LoVo (cell line): ENCODE measurements around the gene ZNF283.
"Not testable (repeated sequence)": the region's sequence is repeated elsewhere in the genome, so short reads cannot be mapped to it uniquely, and the experiment has no call there.

Experiments
- DNase-seq: peaks from one replicate; pipeline ENCODE4 v3.0.0-alpha.2; 2016; ENCODE audit warnings: low spot score

The ZNF283 gene

DNA sequence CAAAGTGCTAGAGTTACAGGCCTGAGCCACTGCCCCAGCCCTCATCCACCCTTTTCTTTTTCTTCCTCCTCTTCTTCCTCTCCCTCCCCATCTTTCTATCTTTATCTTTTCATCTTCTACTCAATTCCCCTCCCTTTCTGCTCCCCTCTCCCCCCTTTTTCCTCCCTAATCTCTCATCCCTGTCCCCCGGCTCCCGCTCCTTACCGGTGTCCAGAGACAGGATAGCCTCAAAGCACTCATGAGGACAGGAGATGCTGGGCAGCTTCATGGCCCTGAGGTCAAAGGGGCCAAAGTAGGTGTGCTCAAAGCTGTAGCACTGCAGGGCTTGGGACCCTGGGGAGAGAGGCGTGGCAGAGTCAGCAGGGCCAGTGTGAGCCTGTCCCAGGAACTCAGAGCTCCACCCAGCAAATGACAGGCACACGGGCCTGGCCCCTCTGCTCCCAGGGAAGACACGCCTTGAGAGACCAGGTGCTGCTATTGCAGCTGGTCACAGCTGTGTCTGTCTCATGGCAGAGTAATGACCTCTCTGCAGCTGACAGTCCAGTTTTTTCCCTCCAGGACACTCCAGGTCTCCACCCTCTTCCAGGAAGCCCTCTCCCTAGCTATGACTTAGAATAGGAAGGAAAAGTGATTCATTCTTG, 27.5 kb upstream of the ZNF283 start:
- DNase-seq, result peak; percentile 30

DNA sequence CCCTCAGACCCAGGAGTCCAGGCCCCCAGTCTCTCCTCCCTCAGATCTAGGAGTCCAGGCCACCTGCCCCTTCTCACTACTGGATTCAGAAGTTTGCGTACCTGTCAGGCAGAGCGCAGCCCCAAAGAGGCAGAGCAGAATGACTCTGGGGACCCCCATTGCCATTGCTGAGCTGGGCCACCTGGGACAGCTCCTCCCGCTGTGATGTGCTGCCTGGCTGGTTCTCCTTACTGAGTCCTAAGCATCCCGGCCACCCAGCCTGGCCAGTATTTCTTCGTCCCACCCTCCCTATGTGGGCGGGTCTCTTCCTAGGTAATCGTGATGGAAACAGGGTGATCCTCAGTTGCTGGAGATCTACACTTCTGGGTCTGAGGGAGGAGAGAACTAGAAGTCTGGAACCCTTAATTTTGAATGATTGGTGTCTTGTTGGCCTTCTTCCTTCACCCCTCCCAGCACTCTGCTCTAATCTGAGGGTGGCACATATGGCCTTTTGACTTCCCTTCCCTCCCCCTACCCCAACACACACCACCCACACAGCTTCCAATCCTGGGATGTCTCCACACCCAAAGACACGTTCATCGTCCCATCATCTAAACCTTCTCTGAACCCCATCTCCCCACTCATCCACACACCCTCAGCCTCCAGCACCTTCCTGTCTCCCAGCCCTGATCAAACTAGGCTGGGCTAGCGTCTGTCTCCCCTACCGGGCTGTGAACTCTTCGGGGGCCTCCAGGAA, 24.7 kb upstream of the ZNF283 start, which contains the start of gene LYPD5:
LYPD5 (minus strand) TSS at position 232 of the 736 bp plus-strand sequence; CDS start at position 165, 67 bp downstream.
- DNase-seq, result no peak

DNA sequence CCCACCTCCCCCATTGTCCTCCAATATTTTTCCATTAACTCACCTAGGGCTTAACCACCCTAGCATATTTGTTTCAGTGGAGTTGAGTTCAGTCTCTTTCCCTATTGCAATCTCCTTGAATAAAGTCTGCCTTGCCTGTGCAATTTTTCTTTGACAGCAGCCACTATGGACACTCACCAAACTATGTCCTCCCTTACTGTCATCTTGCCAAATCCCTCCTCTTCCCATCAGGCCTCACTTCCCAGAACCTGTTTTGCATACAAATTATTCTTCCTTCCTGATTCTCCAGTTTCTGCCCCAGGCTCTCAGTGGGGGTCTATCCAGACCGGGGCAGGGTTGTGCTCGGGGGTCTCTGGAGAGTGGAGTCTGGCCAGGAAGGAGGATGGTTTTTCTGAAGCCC, 22.7 kb upstream of the ZNF283 start:
- DNase-seq, result no peak

DNA sequence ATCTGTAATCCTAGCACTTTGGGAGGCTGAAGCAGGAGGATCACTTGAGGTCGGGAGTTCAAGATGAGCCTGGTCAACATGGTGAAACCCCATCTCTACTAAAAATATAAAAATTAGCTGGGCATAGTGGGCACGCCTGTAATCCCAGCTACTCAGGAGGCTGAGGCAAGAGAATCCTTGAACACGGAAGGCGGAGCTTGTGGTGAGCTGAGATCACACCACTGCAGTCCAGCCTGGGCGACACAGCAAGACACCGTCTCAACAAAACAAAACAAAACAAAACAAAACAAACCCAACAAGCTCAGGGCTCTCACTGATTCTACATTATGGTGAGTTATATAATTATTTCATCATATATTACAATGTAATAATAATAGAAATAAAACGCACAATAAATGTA, 20.7 kb upstream of the ZNF283 start:
- DNase-seq, result not testable (repeated sequence)

DNA sequence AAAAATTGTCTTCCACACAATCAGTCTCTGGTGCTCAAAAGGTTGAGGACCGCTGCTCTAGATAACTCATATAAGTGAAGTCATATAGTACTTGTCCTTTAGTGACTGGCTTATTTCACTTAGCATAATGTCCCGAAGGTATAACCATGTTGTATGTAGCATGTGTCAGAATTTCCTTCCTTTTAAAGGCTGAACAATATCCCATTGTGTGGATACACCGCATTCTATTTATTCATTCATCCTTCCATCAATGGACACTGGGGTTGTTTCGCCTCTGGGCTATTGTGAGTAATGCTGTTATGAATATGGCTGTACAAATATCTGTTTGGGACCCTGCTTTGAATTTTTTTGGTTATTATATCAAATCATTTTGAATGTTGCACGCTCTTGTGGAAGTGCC, 20.3 kb upstream of the ZNF283 start:
- no peak for DNase-seq

DNA sequence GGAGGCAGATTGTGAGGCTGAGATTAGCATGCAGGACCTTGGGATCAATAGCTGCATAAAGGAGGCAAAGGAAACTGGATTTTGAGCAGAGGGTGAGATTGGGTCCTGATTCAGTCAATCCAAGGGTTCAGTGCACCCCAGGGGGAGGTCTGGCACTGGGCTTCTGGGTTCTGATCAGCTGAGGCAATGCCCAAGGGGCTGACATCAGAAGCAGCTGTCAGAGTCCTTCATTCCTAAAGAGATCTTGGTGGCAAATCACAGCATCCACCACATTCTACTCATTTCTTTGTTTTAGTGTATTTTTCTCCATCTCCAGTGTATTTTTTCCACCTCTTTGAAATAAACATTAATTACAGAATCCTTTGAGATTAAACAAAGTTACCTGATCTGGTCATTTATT, 19.5 kb upstream of the ZNF283 start:
- DNase-seq, result no peak

DNA sequence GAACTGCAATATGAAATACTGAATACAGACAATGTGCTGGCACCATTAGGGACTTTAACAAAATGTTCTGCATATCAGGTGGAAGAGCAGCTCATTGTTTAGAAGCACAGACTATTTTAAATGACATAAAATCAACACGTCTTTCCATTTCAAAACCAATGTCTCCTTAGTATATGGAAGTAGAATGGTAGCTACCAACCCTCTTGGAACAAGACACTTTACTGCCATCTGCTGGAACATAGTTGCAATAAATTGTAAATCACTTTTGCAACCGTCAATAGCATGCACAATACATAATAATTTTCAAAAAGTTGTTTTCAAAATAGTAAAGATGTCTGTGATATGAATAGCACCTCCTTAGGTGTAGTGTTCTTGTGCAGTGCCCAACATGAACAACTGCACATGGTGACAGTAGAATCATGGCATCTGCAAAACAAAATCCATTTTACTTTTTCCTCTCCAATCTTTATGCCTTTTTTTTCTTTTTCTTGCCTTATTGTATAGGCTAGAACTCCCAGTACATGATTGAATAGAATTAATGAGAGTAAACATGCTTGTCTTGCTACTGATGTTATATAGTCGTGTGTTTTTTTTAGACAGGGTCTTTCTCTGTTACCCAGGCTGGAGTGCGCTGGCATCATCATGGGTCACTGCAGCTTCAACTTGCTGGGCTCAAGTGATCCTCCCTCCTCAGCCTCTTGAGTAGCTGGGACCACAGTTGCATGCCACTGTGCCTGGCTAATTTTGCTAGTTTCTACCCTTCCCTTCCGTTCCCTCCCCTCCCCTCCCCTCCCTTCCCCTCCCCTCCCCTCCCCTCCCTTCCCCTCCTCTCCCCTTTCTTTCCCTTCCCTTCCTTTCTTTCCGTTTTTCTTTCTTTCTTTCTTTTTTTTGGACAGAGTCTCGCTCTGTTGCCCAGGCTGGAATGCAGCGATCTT, 17.1 kb upstream of the ZNF283 start:
- DNase-seq, result peak; percentile 61

DNA sequence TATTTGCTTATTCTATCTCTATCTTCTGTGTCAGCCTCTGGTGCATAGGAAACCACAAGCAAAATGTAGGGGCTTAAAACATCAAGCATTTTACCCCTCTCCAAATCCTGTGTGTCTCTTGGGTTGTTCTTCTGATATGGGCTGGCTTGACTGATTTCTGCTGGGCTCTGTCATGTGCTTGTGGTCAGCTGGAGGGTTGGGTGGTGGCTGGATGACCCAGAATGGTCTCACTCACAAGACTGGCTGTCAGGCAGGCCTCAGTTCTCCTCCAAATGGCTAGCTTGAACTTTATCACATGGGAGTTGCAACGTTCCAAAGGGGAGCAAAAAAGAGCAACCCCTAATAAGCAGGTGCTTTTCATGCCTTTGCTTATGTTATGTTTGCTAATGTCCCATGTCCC, 15.3 kb upstream of the ZNF283 start:
- no peak for DNase-seq

DNA sequence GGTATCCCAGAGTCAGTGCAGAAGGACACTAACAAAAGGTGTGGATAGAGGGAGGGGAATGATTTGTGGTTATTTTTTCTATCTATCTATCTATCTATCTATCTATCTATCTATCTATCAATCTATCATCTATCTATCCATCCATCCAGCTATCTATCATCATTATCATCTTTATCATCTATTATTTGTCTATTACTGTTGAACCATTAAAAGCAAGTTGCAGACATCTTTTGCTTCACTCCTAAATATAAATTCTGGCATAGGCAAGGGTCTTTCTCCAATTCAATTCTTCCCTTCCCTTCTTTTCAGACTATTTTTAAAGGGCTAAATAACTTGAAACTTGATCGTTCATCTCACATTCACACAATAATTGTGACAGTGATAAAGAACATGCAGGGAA, 14.9 kb upstream of the ZNF283 start:
- DNase-seq, result no peak

DNA sequence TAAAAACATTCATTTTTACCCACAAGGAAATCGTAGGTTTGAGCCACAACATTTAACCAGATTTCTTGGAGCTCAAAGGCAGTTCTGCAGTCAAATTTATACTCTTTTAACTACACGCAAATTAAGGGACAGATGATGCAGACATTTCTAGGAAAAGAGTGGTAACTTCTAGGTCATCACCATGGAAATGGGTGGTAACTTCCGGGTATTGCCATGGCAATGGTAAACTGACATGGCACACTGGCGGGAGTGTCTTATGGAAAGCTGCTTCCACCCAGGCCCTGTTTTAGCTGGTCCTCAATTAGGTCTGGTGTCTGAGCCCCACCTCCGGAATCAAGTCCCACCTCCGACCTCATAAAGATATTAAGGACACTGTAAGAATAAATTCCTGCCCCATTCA, 14.4 kb upstream of the ZNF283 start:
- no peak for DNase-seq

DNA sequence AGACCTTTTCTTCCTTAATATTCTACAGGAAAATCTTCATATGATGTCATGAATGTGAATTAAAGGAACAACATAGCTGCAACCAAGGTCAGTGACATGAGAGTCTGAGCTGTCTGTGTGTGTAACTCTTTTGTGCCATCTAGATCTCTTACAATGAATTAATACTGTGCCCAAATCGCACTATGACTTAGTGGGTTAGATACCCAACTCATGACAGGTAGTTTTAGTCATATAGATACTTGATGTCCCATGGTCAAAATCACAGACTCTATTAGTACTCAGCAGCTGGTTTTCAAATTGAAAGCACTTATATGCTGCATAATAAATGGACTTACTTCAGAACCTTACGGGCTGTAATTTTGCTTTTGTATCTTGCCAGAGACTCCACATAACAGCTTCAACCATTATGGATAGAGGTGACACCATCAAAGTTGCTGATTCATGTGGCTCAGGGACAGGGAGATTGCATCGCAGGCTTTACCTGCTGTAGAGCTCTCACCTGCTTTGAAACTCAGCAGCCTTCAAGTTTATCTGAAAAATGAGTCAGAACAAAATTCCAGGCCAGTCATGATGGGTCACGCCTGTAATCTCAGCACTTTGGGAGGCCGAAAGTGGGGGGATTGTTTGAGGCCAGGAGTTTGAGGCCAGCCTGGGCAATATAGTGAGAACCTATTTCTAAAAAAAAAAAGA, 12.3 kb upstream of the ZNF283 start:
- DNase-seq, result no peak

DNA sequence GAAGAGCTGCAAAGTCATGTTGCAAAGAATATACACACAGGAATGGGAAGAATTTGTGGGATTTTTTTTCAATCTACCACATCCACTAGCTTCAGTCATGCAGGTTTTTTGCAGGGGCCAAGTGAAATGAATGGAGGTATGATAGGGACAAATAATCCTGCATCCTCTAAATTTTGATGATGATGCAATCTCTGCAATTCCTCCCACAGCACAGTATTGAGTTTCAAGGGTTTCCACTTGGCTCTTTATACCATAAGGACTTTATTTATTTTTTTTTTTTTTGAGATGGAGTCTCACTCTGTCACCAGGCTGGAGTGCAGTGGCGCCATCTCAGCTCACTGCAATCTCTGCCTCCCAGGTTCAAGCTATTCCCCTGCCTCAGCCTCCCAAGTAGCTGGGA, 9.7 kb upstream of the ZNF283 start:
- not testable (repeated sequence) for DNase-seq

DNA sequence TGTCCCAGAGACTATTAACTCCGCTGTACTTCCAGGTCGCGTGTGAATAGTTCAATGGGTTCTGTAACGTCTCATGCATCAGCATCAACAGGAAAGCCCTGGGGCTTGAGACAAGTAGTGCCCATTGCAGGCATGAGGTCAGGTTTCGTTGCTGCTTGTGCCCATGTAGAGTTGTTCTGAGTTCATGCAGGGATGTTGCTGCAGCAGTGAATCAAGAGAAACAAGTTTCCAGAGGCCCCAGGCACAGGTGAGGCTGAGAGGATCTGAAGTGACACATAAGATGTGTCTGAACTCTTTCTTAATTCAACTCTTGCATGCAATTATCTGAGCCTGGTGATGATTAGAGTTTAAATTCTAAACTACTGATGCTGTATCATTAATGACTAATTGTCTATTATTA, 8.6 kb upstream of the ZNF283 start:
- no peak for DNase-seq

DNA sequence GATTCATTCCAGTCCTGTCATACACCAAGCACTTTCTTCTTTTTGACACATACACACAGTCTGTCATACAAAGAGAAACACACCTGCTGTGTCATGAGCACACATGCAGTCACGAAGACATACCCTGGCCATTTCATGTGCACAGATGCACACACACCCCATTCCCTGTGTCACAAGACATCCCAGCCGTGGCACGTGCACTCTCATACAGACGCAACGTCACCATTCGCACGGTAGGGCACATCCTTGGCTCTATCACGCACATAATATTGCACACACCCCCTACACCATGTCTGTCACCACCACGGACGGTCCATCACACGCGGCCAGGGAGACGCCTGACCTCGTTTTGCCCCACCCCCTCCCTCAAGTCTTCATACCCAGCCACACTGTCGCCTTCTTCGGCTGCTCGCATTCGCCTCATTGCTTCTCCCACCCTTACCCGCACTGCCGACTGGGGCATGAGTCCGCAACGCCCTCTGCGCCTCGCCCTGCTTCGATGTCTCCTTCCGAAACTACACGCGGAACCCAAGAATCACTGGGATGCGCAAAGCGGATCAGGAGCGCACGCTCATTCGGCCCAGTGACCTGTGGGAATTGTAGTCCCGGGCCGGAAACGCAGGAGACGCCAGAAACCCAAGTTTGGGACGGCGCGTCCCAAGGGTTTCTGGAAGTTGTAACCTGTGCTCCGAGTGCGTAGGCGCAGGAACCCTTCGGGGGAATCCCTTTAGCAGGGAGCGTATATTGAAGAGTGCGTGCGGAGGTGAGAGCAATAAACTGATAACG, 6.8 kb upstream of the ZNF283 start:
- DNase-seq, result no peak

DNA sequence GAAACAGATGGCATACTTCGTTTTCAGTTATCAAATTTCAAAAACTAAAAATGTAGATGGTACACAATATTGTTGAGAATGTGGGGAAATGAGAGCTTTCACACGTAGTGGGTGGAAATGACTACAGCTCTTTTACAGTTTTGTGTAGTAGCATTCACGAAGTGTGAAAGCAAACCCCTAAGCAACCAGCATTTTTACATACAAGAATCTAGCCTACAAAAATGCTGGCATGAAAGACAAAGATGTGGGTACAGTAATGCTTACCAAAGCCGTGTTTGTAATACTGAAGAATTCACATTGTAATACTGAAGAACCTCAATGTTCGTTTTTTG, 6.3 kb upstream of the ZNF283 start:
- DNase-seq, result no peak

DNA sequence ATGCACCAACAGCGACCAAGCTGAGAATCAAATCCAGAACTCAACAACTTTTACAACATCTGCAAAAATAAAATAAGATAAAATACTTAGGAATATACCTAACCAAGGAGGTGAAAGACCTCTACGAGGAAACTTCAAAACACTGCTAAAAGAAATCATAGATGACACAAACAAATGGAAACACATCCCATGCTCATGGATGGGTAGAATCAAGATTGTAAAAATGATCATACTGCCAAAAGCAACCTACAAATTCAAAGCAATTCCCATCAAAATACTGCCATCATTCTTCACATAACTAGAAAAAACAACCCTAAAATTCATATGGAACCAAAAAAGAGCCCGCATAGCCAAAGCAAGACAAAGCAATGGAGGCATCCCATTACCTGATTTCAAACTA, 3.3 kb upstream of the ZNF283 start:
- not testable (repeated sequence) for DNase-seq

DNA sequence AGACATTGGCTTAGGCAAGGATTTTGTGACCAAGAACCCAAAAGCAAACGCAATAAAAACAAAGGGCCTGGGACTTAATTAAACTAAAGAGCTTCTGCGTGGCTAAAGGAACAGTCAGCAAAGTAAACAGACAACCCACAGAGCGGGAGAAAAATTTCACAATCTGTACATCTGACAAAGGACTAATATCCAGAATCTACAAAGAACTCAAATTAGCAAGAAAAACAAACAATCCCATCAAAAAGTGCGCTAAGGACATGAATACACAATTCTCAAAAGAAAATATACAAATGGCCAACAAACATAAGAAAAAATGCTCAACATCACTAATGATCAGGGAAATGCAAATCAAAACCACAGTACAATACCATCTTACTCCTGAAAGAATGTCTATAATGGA, 2.5 kb upstream of the ZNF283 start:
- DNase-seq, result not testable (repeated sequence)

DNA sequence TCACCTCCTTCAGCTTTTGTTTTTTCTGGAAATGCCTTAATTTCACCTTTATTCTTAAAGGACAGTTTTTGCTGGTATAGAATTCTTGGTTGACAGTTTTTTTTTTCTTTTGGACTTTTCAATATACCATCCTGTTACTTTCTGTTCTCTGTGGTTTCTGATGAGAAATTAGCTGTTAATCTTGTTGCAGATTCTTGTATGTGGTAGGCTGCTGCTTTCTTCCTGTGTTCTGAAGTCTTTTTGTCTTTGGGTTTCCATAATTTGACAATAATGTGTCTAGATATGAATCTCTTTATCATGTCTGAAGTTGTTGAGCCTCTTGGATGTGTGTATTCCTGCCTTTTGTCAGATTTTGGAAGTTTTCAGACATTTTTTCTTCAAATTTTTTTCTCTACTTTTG, 12.0 kb downstream of the ZNF283 start:
- DNase-seq, result no peak

DNA sequence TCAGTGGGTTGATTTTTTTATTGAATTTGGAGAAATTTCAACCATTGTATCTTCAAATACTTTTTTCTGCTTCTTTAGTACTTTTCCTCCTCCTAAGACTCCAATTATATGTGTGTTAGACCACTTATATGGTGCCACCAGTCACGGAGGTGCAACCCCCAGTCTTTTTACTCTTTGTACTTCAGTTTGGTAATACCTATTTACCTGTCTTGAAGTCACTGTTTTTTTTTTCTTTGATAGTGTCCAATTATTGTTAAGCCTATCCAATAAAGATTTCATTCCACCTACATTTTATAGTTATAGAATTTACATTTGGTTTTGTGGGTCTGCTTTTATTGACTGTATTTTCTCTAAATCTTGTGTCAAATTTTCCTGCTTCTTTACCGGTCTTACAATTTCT, 14.9 kb downstream of the ZNF283 start:
- DNase-seq, result no peak

DNA sequence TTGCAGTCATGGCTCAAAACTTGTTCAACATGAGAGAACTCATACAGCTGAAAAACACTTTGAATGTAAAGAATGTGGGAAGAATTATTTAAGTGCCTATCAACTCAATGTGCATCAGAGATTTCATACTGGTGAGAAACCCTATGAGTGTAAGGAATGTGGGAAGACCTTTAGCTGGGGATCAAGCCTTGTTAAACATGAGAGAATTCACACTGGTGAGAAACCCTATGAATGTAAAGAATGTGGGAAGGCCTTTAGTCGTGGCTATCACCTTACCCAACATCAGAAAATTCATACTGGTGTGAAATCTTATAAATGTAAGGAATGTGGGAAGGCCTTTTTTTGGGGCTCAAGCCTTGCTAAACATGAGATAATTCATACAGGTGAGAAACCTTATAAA, 20.1 kb downstream of the ZNF283 start:
- no peak for DNase-seq

DNA sequence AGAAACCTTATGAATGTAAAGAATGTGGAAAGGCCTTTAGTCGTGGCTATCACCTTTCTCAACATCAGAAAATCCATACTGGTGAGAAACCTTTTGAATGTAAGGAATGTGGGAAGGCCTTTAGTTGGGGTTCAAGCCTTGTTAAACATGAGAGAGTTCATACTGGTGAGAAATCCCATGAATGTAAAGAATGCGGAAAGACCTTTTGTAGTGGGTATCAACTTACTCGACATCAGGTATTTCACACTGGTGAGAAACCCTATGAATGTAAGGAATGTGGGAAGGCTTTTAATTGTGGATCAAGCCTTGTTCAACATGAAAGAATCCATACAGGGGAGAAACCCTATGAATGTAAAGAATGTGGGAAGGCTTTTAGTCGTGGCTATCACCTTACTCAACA, 20.8 kb downstream of the ZNF283 start:
- no peak for DNase-seq

DNA sequence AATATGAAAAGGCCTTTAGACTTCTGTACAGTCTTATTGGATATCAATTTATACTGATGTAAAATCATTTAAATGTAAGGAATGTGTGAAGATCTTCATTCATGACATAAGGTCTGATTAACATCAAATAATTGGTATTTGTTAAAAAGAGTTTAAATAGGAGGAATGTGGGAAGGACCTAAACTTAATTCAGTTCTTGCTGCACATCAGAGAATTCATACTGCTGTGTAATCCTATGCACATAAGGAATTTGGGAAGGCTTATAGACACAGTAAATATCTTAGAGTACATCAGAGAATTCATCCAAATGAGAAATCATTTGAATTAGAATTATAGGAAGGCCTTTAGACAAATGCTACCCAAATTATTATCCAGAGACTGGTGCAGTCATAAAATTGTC, 21.7 kb downstream of the ZNF283 start:
- DNase-seq, result no peak
